Stimulated activated CD4-positive, alpha-beta T cell treated with anti-CD3 and anti-CD28 coated beads, Interleukin-2, amount 100 ng/mL, for 48 hours (primary cell): ENCODE data around the gene TRIM27.
"Not testable (repeated sequence)": the region's sequence is repeated elsewhere in the genome, so short reads cannot be mapped to it uniquely, and the experiment has no call there.

Experiments used
- DNase-seq, 2 donors: peaks; one replicate each; pipeline ENCODE4 v3.0.0-alpha.2; 2020

The TRIM27 gene

DNA sequence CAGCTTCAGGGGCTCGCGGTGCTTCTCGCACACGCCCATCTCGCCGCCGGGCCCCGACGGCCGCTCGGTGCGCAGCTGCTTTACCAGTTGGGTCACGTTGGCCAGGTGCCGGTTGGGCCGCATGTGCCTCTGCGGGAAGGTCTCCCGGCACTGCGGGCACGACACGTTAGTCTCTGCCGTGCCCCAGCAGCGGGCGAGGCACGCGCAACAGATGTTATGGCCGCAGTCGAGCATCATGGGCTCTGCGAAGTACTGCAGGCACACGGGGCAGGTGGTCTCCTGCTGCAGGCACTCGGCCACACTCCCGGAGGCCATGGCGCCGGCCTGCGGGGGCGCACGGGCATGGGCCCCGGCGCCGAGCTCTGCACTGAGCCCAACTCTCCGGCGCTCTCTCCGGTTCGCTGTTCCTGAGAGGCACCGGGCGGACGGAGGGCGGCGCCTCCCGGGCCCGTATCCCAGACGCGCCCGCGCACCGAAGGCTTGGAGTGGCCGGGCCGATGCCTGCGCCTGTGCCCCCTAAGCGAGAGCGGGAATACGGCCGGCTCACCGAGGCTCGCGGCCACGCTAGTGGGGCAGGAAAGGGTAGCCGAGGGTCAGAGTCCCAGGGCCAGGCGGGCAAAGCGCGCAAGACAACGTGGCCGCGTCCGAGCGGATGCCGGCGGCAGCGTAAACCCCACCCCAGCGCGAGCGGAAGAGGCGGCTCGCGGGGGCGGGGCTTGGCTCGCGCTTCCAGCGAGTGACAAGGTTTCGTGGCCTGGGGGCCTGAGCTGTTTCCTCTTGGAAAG is at the start of gene TRIM27:
TRIM27 (minus strand) TSS at position 668 of the 785 bp plus-strand sequence; CDS start at position 315, 353 bp downstream.
- DNase-seq = peak; percentile 75 to 79

DNA sequence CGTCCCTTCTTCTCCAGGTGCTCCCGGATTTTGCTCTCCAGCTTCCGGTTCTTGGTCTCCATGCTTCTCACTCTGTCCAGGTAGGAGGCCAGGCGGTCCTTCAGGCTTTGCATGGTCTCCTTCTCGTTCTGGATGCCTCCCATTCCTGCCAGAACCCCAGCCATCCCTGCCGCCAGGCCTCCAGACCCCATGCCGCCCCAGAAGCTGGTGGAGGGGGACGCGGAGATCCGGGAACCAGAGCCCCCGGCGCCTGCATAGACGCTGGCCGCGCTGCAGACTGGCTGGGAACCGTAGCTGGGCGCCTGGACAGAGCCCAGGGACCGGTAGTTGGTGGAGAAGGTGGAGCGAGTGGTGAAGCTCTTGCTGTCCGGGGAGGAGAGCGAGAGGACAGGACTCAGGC is 46.3 kb upstream of the TRIM27 start:
- not testable (repeated sequence) for DNase-seq

DNA sequence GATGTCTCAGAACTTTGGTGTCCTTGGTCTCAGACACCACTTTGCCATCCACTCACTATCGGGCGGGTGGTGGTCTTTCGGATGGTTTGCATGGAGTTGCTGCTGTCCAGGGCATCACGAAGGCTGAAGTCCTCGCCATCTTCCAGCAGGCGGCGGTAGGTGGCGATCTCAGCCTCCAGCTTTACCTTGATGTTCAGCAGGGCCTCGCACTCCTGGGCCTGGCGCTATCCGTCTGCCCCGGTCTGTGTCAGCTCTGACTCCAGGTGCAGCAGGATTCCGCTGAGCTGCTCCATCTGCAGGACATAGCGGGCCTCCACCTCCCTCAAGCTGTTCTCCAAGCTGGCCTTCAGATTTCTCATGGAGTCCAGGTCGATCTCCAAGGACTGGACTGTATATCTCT is 45.3 kb upstream of the TRIM27 start:
- DNase-seq = no peak

DNA sequence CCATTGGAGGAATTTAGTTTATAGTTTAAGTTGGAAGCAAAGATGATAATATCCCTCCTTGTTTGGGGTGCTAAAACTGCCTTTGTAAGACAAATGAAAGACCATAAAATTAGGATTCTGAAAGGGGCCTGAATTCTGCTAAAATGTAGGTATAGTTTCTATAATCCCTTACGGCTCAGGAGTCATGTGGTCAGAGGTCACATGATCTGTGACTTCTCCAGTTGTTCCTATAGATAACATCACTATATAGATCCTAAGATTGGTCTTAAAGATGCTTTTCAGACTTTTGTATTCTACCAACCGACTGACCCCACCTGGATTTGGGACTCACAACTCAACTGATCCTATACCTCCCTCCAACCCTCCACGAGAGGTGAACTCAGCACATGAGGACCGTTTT is 44.7 kb upstream of the TRIM27 start:
- DNase-seq = no peak

GRCh38 chr6:28965706-28966105 is 41.9 kb upstream of the TRIM27 start:
- no peak for DNase-seq

DNA sequence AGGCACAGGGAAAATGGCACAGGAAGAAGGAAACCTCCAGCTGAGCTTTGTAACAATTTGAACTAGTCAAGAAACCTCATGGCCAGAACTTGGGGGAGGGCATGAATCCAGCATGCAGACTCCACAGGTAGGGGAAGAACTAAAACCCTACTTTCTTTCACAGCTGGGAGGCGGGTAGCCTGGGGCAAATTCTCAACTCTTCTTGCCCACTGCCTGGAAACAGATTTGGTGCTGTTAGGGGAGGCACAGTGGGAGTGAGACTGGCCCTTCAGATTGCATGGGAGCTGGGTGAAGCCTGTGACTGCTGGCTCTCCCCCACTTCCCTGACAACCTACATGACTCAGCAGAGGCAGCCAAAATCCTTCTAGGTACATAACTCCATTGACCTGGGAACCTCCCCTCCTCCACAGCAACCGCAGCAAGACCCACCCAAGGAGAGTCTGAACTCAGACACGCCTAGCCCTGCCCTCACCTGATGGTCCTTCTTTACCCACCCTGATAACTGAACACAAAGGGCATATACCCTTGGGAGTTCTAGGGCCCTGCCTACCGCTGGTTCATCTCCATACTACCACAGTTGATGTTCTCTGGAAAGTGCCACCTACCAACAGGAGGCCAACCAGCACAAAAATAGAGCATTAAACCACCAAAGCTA is 37.2 kb upstream of the TRIM27 start:
- no peak for DNase-seq

- not testable (repeated sequence) for DNase-seq
These were observed 34.9 kb upstream of the TRIM27 start for GRCh38 chr6:28958561-28959243.

- not testable (repeated sequence) for DNase-seq
These were observed 34.1 kb upstream of the TRIM27 start for GRCh38 chr6:28957795-28958314.

DNA sequence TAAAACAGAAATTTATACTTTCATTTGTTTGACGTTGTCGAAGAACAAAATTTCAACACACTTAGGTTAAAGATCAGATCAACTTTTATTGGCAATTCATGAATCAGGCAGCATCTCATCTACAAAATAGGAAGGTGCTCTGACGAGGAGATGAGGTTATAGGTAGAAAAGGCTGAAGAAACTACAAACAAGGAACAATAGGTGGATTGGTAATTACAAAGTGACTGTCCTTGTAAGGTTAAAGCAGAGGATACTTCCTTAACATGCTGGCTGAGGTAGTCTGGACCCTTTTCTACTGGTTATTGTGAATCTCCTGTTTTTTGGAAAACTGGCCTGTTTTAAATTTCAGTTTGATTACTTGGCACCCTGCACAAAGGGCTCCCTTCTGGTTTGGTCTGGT is 32.5 kb upstream of the TRIM27 start:
- DNase-seq = no peak

GRCh38 chr6:28953585-28954258 is 29.9 kb upstream of the TRIM27 start:
- no peak for DNase-seq

DNA sequence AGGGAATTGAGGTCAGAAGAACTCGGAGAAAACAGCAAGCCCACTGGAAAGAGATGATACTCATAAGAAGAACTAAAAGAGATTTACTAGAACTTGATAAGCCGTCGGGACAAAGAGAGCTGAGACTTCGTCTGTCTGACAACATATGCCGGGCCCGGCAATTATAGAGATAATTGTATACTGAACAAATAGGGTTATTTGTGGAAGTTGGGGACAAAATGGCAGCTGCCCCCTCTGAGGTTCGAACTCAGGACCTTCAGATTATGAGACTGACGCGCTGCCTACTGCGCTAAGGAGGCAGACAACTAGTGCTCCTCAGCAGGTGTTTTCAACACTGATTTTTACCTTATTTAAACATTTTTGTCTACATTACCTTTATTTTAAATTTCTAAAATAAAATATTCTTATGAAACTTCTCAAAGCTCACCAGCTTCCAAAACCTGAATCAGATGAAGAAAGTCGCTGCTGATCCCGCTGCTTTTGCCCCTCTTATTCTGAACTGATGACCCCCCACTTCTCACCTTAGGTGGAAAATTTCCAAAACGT is 29.3 kb upstream of the TRIM27 start:
- peak; percentile 66 to 68 for DNase-seq

GRCh38 chr6:28949656-28950195 is 25.9 kb upstream of the TRIM27 start:
- not testable (repeated sequence) for DNase-seq

- no peak for DNase-seq
These were observed 25.1 kb upstream of the TRIM27 start for GRCh38 chr6:28948782-28949486.

DNA sequence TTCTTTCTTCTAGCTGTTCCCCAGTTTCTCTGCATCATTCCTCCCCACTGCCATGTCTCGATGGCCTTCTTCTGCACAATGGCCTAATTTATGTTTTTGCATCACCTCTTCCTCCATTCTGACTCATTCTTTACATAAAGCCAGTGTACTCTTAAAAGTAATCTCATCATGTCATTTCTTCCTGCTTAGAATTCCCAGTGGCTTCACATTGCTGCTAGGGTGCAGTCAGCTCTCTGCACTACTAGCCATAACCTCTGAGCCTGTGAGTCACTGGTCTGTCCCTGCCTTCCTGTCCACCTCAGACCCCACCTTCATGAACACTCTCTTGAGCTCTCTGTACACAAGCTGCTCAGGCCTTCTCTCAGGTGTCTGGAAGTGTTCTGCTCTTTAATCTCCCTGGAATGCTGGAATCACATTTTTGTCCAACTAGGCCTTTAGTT is 24.1 kb upstream of the TRIM27 start:
- DNase-seq = no peak

- no peak for DNase-seq
These were observed 23.4 kb upstream of the TRIM27 start for GRCh38 chr6:28947067-28947765.

GRCh38 chr6:28945349-28945748 is 21.6 kb upstream of the TRIM27 start:
- DNase-seq = no peak

- peak; percentile 78 to 79 for DNase-seq
These were observed 20.7 kb upstream of the TRIM27 start for GRCh38 chr6:28944412-28944865.

GRCh38 chr6:28943557-28944411 is 20.0 kb upstream of the TRIM27 start:
- DNase-seq = peak; percentile 76 to 77

GRCh38 chr6:28943223-28943556 is 19.4 kb upstream of the TRIM27 start:
- no peak for DNase-seq
